NB4 (cell line): ENCODE data around the gene CAP1.

Experiments
- MYC ChIP-seq: IDR thresholded peaks from 2 replicates; pipeline ENCODE4 v1.6.1; 2011; ENCODE audit warnings: low read depth, low read length
- POLR2A ChIP-seq: IDR thresholded peaks from 2 replicates; pipeline ENCODE4 v1.6.1; 2011; ENCODE audit warnings: mild to moderate bottlenecking; ENCODE audit not compliant: insufficient read length; ENCODE audit errors: extremely low read depth
- TF ChIP-seq, protein P1 (sequence below): IDR thresholded peaks from one replicate; pipeline ENCODE4 v1.5.1; 2012; ENCODE audit warnings: low read depth, low read length

DNA sequence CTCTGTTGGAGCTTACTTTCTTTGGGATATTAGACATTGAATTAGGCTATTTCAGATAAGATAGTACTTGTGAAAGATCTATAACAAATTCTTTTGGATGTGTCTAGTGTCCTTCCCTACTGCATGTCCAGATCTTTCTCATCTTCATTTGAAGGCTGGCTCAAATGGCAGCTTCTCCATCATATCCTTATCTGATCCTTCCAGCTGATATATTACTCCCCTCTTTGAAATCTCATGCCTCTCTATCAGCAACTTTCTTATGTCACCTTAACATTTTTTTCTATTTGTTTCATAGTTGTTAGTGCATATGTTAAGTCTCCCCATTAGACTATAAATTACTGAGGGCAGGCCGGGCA lies 17.5 kb downstream of the CAP1 start:
- TF ChIP-seq, protein P1, sequence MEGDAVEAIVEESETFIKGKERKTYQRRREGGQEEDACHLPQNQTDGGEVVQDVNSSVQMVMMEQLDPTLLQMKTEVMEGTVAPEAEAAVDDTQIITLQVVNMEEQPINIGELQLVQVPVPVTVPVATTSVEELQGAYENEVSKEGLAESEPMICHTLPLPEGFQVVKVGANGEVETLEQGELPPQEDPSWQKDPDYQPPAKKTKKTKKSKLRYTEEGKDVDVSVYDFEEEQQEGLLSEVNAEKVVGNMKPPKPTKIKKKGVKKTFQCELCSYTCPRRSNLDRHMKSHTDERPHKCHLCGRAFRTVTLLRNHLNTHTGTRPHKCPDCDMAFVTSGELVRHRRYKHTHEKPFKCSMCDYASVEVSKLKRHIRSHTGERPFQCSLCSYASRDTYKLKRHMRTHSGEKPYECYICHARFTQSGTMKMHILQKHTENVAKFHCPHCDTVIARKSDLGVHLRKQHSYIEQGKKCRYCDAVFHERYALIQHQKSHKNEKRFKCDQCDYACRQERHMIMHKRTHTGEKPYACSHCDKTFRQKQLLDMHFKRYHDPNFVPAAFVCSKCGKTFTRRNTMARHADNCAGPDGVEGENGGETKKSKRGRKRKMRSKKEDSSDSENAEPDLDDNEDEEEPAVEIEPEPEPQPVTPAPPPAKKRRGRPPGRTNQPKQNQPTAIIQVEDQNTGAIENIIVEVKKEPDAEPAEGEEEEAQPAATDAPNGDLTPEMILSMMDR = no peak
- no peak for TF ChIP-seq MYC
- TF ChIP-seq POLR2A = no peak
